ENCODE results near the gene DACT2. TPM values are rescaled to one million over a fixed set of nuclear protein-coding genes. Genes with fewer than 3 reads are reported as not detected.

The DACT2 gene
- total RNA-seq, 1 experiment from 2014 or later = not detected

DNA sequence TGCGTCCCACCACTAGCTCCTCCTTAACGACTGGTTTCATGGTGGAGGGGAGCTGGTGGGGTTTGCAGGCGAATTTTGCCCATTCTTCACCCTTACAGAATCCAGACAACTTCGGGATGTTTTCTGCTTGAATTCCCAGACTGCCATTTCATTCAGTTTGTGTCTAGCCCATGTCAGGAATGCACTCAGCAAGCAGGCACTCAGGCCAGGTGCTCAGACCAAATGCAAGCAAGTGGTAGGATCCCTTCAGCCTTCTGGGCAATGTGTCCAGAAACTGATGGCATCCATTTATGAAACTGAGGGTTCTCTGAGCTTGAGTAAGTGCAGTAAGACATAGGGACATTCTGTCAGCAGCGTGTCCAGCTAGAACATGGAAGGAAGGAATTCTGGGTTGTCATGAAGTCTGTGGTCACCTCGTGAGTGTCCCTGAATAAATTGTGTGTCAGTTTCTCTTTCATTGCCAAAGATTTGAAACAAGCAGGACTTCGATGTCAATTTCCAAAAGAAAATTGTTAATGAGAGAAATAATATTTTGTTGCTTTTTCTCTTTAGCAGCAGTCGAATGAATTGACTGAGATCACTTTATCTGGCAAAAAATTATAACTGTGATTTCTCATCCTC is 21.8 kb upstream of the DACT2 start:
- H3K4me3 Mint-ChIP-seq (ENCODE audit: unreplicated experiment) = no peak overlapping the region
- no peaks in the 10 kb centered on the region for H3K36me3 Mint-ChIP-seq (ENCODE audit: insufficient read depth, unreplicated experiment)

DNA sequence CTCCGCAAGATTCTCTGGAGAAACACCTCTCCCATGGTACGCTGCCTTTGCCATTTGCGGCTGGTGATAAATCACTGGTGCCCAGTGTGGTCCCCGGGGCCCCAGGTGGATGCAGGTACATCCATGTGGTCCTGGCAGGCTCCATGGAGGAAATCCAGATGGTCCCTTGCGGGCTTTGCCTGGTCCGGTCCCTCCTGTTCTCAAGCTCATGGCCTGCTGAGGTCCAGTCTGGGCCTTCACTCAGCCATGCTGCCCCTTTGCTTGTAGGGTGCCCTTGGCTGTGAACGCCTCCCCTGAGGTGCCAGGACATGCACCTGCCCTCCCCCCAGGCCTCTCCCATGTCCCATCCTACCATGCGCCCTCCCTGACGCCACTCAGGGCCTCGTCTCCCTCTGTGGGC is 21.2 kb upstream of the DACT2 start:
- peaks cover 23% of the 10 kb centered on the region for H3K27me3 Mint-ChIP-seq (ENCODE audit: insufficient read depth, unreplicated experiment)

More for the DNA sequence above, 21.8 kb upstream of the DACT2 start:
- ChIA-PET POLR2A (interaction anchor here (1.2 kb wide), 1 partner anchor 9 kb away, joined by 3 read pairs; no protein-coding TSS in a partner anchor), CTCF (interaction anchor here (0.6 to 1.1 kb wide), 2 partner anchors 14 to 33 kb away, joined by 3 to 4 read pairs; no protein-coding TSS in a partner anchor)
- intact Hi-C loops (cut with micrococcal nuclease) = no loop called here
- H3K4me1 Mint-ChIP-seq (ENCODE audit: insufficient read depth, unreplicated experiment) = no peaks in the 10 kb centered on the region
- TF ChIP-seq, protein P1, sequence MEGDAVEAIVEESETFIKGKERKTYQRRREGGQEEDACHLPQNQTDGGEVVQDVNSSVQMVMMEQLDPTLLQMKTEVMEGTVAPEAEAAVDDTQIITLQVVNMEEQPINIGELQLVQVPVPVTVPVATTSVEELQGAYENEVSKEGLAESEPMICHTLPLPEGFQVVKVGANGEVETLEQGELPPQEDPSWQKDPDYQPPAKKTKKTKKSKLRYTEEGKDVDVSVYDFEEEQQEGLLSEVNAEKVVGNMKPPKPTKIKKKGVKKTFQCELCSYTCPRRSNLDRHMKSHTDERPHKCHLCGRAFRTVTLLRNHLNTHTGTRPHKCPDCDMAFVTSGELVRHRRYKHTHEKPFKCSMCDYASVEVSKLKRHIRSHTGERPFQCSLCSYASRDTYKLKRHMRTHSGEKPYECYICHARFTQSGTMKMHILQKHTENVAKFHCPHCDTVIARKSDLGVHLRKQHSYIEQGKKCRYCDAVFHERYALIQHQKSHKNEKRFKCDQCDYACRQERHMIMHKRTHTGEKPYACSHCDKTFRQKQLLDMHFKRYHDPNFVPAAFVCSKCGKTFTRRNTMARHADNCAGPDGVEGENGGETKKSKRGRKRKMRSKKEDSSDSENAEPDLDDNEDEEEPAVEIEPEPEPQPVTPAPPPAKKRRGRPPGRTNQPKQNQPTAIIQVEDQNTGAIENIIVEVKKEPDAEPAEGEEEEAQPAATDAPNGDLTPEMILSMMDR (IDR thresholded peaks at IDR 0.05; ENCODE audit: unreplicated experiment) = no peak
- DNase-seq (ENCODE audit: unreplicated experiment) = no peak
- BruUV-seq (replicated peaks) = no TSS peak
- H3K27me3 Mint-ChIP-seq (ENCODE audit: insufficient read depth, unreplicated experiment) = peaks cover 24% of the 10 kb centered on the region
- no peaks in the 10 kb centered on the region for H3K9me3 Mint-ChIP-seq (ENCODE audit: unreplicated experiment)
- H3K27ac Mint-ChIP-seq (ENCODE audit: low read depth, unreplicated experiment) = no peak overlapping the region

DNA sequence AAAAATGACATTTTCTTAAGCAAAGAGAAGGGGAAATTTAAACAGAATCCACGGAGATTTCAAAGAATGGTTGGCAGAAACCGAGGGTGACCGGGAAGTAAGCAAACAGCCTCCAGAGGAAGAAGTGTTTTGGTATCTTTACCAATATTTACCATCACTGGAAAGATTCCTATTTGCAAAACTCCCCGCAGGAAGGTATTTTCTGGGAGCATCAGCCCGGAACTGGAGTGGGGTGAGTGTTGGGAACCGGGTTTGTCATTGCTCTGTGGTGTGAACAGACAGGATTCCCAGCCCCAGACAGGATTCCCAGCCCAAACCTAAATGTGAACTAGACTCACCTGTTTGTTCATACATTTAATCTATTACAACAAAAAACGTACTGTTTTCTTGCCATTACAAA is 19.2 kb upstream of the DACT2 start:
- Mint-ChIP-seq H3K4me3 (ENCODE audit: unreplicated experiment) (no peak overlapping the region), H3K36me3 (ENCODE audit: insufficient read depth, unreplicated experiment) (no peaks in the 10 kb centered on the region), H3K4me1 (ENCODE audit: insufficient read depth, unreplicated experiment) (no peaks in the 10 kb centered on the region), H3K27me3 (ENCODE audit: insufficient read depth, unreplicated experiment) (peaks cover 8% of the 10 kb centered on the region), H3K27ac (ENCODE audit: low read depth, unreplicated experiment) (no peak overlapping the region), H3K9me3 (ENCODE audit: unreplicated experiment) (no peaks in the 10 kb centered on the region)
- TF ChIP-seq, protein P1 (IDR thresholded peaks at IDR 0.05; ENCODE audit: unreplicated experiment) = no peak
- ChIA-PET POLR2A (interaction anchor here (0.7 kb wide), 1 partner anchor 1143 kb away, joined by 3 read pairs; no protein-coding TSS in a partner anchor), CTCF (interaction anchor here (0.6 kb wide), 1 partner anchor 528 kb away, joined by 6 read pairs; no protein-coding TSS in a partner anchor)
- BruUV-seq (replicated peaks) = no TSS peak
- no peak for DNase-seq (ENCODE audit: unreplicated experiment)
- intact Hi-C loops (cut with micrococcal nuclease) = no loop called here

More for the DNA sequence above, 21.2 kb upstream of the DACT2 start:
- ChIA-PET CTCF (no interaction called here), POLR2A (interaction anchor here (1.2 kb wide), 1 partner anchor 8 kb away, joined by 3 read pairs; no protein-coding TSS in a partner anchor)
- H3K36me3 Mint-ChIP-seq (ENCODE audit: insufficient read depth, unreplicated experiment) = no peaks in the 10 kb centered on the region
- intact Hi-C loops (cut with micrococcal nuclease) = no loop called here
- TF ChIP-seq, protein P1 (IDR thresholded peaks at IDR 0.05; ENCODE audit: unreplicated experiment) = no peak
- no peak for DNase-seq (ENCODE audit: unreplicated experiment)
- no peak overlapping the region for H3K4me3 Mint-ChIP-seq (ENCODE audit: unreplicated experiment)
- no peaks in the 10 kb centered on the region for H3K9me3 Mint-ChIP-seq (ENCODE audit: unreplicated experiment)
- BruUV-seq (replicated peaks) = no TSS peak
- H3K27ac Mint-ChIP-seq (ENCODE audit: low read depth, unreplicated experiment) = no peak overlapping the region
- no peaks in the 10 kb centered on the region for H3K4me1 Mint-ChIP-seq (ENCODE audit: insufficient read depth, unreplicated experiment)

DNA sequence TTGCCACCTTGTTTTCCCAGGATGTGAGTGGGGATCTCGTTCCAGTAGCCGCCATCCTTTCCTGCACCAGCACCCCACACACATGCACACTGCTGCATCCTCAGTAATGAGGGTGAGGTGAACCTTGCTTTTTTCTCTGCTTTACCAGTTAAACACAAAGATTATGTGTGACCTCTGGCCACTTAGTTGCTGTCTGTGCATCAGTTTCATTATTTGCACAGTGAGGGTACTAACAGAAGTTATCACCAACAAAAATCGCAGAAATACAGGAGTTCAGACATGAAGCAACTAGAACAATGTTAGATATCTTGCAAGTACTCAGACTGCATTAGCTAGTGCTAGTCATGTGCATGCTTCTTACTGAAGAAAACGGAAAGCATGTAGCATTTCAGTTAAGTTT is 17.4 kb upstream of the DACT2 start:
- Mint-ChIP-seq H3K4me3 (ENCODE audit: unreplicated experiment) (no peak overlapping the region), H3K9me3 (ENCODE audit: unreplicated experiment) (no peaks in the 10 kb centered on the region), H3K36me3 (ENCODE audit: insufficient read depth, unreplicated experiment) (no peaks in the 10 kb centered on the region), H3K27me3 (ENCODE audit: insufficient read depth, unreplicated experiment) (no peaks in the 10 kb centered on the region), H3K27ac (ENCODE audit: low read depth, unreplicated experiment) (no peak overlapping the region), H3K4me1 (ENCODE audit: insufficient read depth, unreplicated experiment) (no peaks in the 10 kb centered on the region)
- ChIA-PET POLR2A (interaction anchor here (1.0 to 1.2 kb wide), 2 partner anchors 36 to 330 kb away, joined by 3 to 4 read pairs; no protein-coding TSS in a partner anchor), CTCF (no interaction called here)
- TF ChIP-seq, protein P1 (IDR thresholded peaks at IDR 0.05; ENCODE audit: unreplicated experiment) = no peak
- no peak for DNase-seq (ENCODE audit: unreplicated experiment)
- intact Hi-C loops (cut with micrococcal nuclease) = no loop called here
- BruUV-seq (replicated peaks) = no TSS peak

Data from MCF 10A (cell line).